PC-9 (cell line): ENCODE measurements around the gene OBSCN. TPM values are rescaled to one million over a fixed set of nuclear protein-coding genes. Genes with fewer than 3 reads are reported as not detected.

Experiments
- BruUV-seq: library from RNA; stranded (reverse); fragments of 400-500 nt; replicated peaks from 2 replicates; lab custom pipeline; 2021; lab: Mats Ljungman, UMichigan
- CTCF ChIA-PET: fragments of 300-600 bp; sonication (Branson Sonifier 250); formaldehyde crosslinking; loops from one replicate; lab custom pipeline; 2022; ENCODE audit warnings: antibody characterized with exemption; lab: Charles Lee
- POLR2A ChIA-PET: fragments of 300-600 bp; sonication (Branson Sonifier 250); formaldehyde crosslinking; loops from one replicate; lab custom pipeline; 2022; ENCODE audit warnings: antibody characterized with exemption; ENCODE audit not compliant: unreplicated experiment; lab: Charles Lee
- DNase-seq, 2 experiments: peaks; one replicate each; pipeline versions ENCODE4 v3.0.0 to v3.0.0-alpha.2; 2015 to 2022; ENCODE audit warnings: mixed read lengths in 1 of 2
- H2AFZ ChIP-seq: fragments of 200-600 bp; sonication (generic); 2 replicates; pipeline ENCODE4 v1.8.1; 2017; ENCODE audit warnings: antibody characterized with exemption
- H3F3A ChIP-seq: fragments of 200-600 bp; sonication (generic); 2 replicates; pipeline ENCODE4 v1.8.1; 2017; ENCODE audit warnings: antibody characterized with exemption, mild to moderate bottlenecking, low read depth; ENCODE audit not compliant: insufficient read depth
- H3K27ac ChIP-seq: fragments of 200-600 bp; sonication (generic); 2 replicates; pipeline ENCODE4 v1.6.1; 2016; ENCODE audit warnings: mixed run types
- H3K27me3 ChIP-seq: fragments of 200-600 bp; sonication (generic); 2 replicates; pipeline ENCODE4 v1.6.1; 2016; ENCODE audit warnings: low read depth, mixed run types; ENCODE audit not compliant: insufficient read depth
- H3K36me3 ChIP-seq: fragments of 200-600 bp; sonication (generic); 2 replicates; pipeline ENCODE4 v1.6.1; 2016; ENCODE audit warnings: low read depth, mixed run types
- H3K4me1 ChIP-seq: fragments of 200-600 bp; sonication (generic); replicated peaks from 2 replicates; pipeline ENCODE4 v1.6.1; 2016; ENCODE audit warnings: mixed run types; ENCODE audit not compliant: insufficient read depth
- H3K4me2 ChIP-seq: fragments of 200-600 bp; sonication (generic); 2 replicates; pipeline ENCODE4 v1.6.1; 2017; ENCODE audit warnings: mixed run types
- H3K4me3 ChIP-seq: fragments of 200-600 bp; sonication (generic); 2 replicates; pipeline ENCODE4 v1.6.1; 2016; ENCODE audit warnings: mixed run types
- H3K79me2 ChIP-seq: fragments of 200-600 bp; sonication (generic); 2 replicates; pipeline ENCODE4 v1.6.1; 2017; ENCODE audit warnings: low read depth, mixed run types
- H3K9me2 ChIP-seq: fragments of 200-600 bp; sonication (generic); 2 replicates; pipeline ENCODE4 v1.8.1; 2017; ENCODE audit warnings: mild to moderate bottlenecking; ENCODE audit not compliant: insufficient read depth
- H3K9me3 ChIP-seq: fragments of 200-600 bp; sonication (generic); 2 replicates; pipeline ENCODE4 v1.8.1; 2016; ENCODE audit warnings: low read depth; ENCODE audit not compliant: insufficient read depth
- H4K20me1 ChIP-seq: fragments of 200-600 bp; sonication (generic); 2 replicates; pipeline ENCODE4 v1.8.1; 2017; ENCODE audit not compliant: insufficient read depth
- EZH2 ChIP-seq: fragments of 200-600 bp; sonication (generic); IDR thresholded peaks from 2 replicates; pipeline ENCODE4 v1.8.0; 2017; ENCODE audit warnings: antibody characterized with exemption, low read depth
- intact Hi-C: fragments of 100-400 bp; cut with micrococcal nuclease; formaldehyde crosslinking; loops from one replicate; pipeline ENCODE4 v1.10.0; 2022; ENCODE audit not compliant: unreplicated experiment
- total RNA-seq: library from RNA; stranded (reverse); gene quantifications from 2 replicates; pipeline ENCODE4 v1.2.3, GENCODE V29; 2021
- TF ChIP-seq, protein P1 (sequence below): fragments of 200-600 bp; sonication (generic); conservative IDR thresholded peaks from 2 replicates; pipeline ENCODE4 v1.6.1; 2017; ENCODE audit warnings: mixed run types, antibody characterized with exemption, mild to moderate bottlenecking, moderate library complexity

Gene OBSCN
- total RNA-seq, 1 experiment from 2014 or later = 62.9 TPM

DNA sequence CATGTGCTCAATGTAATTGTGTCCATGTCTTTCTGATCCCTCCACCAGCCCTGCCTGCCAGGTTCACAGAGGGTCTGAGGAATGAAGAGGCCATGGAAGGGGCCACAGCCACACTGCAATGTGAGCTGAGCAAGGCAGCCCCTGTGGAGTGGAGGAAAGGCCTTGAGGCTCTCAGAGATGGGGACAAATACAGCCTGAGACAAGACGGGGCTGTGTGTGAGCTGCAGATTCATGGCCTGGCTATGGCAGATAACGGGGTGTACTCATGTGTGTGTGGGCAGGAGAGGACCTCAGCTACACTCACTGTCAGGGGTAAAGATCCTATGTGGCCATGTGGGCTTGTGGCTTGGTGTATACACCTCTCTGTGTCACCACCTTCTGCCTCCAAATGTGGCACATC is 91.4 kb downstream of the OBSCN start:
- no peak for TF ChIP-seq EZH2
- TF ChIP-seq, protein P1, sequence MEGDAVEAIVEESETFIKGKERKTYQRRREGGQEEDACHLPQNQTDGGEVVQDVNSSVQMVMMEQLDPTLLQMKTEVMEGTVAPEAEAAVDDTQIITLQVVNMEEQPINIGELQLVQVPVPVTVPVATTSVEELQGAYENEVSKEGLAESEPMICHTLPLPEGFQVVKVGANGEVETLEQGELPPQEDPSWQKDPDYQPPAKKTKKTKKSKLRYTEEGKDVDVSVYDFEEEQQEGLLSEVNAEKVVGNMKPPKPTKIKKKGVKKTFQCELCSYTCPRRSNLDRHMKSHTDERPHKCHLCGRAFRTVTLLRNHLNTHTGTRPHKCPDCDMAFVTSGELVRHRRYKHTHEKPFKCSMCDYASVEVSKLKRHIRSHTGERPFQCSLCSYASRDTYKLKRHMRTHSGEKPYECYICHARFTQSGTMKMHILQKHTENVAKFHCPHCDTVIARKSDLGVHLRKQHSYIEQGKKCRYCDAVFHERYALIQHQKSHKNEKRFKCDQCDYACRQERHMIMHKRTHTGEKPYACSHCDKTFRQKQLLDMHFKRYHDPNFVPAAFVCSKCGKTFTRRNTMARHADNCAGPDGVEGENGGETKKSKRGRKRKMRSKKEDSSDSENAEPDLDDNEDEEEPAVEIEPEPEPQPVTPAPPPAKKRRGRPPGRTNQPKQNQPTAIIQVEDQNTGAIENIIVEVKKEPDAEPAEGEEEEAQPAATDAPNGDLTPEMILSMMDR = no peak
- Histone ChIP-seq H3K27ac (no peak overlapping the region), H3F3A (no peaks in the 10 kb centered on the region), H3K4me3 (no peak overlapping the region), H3K27me3 (no peaks in the 10 kb centered on the region), H4K20me1 (no peaks in the 10 kb centered on the region), H3K79me2 (no peaks in the 10 kb centered on the region), H3K36me3 (no peaks in the 10 kb centered on the region), H3K9me3 (peaks cover 29% of the 10 kb centered on the region), H2AFZ (no peak overlapping the region), H3K4me2 (no peak overlapping the region), H3K9me2 (no peaks in the 10 kb centered on the region), H3K4me1 (no peaks in the 10 kb centered on the region)
- ChIA-PET POLR2A (no interaction called here), CTCF (no interaction called here)
- no peak for DNase-seq
- intact Hi-C loops = no loop called here
- BruUV-seq = no TSS peak

DNA sequence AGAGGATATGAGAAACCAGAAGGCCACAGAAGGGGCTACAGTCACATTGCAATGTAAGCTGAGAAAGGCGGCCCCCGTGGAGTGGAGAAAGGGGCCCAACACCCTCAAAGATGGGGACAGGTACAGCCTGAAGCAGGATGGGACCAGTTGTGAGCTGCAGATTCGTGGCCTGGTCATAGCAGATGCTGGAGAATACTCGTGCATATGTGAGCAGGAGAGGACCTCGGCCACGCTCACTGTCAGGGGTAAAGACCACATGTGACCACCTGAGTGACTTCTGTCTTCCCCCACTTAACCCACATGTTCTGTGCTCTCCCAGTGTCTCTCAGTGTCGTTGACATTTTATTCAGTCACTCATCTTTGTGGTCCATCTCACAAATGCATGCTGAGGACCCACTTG is 92.1 kb downstream of the OBSCN start:
- DNase-seq = no peak
- BruUV-seq = no TSS peak
- H3F3A ChIP-seq = no peaks in the 10 kb centered on the region
- no peaks in the 10 kb centered on the region for H3K9me2 ChIP-seq
- H3K4me2 ChIP-seq = no peak overlapping the region
- intact Hi-C loops = no loop called here
- no peaks in the 10 kb centered on the region for H4K20me1 ChIP-seq
- no peak overlapping the region for H2AFZ ChIP-seq
- 0 out of 2 replicates have a peak, but pooled peaks cover 5% of the 10 kb centered on the region for H3K27me3 ChIP-seq
- POLR2A ChIA-PET = no interaction called here
- H3K27ac ChIP-seq = no peak overlapping the region
- CTCF ChIA-PET = no interaction called here
- TF ChIP-seq, protein P1 = no peak
- no peak for TF ChIP-seq EZH2
- H3K79me2 ChIP-seq = no peaks in the 10 kb centered on the region
- no peak overlapping the region for H3K4me3 ChIP-seq
- H3K9me3 ChIP-seq = peaks cover 29% of the 10 kb centered on the region
- no peaks in the 10 kb centered on the region for H3K36me3 ChIP-seq
- no peaks in the 10 kb centered on the region for H3K4me1 ChIP-seq

- Histone ChIP-seq H3K27ac (no peak overlapping the region), H3K36me3 (no peaks in the 10 kb centered on the region), H3F3A (no peaks in the 10 kb centered on the region), H4K20me1 (no peaks in the 10 kb centered on the region), H3K79me2 (no peaks in the 10 kb centered on the region), H3K9me3 (peaks cover 24% of the 10 kb centered on the region), H3K9me2 (no peaks in the 10 kb centered on the region), H3K4me2 (no peak overlapping the region), H3K27me3 (0 out of 2 replicates have a peak, but pooled peaks cover 13% of the 10 kb centered on the region), H2AFZ (no peak overlapping the region), H3K4me3 (no peak overlapping the region), H3K4me1 (no peaks in the 10 kb centered on the region)
- no peak for TF ChIP-seq EZH2
- TF ChIP-seq, protein P1 = no peak
- ChIA-PET POLR2A (no interaction called here), CTCF (no interaction called here)
- no peak for DNase-seq
- intact Hi-C loops = no loop called here
- BruUV-seq = no TSS peak
These were observed 94.2 kb downstream of the OBSCN start for GRCh38 chr1:228302086-228302485.
